GM21423 (cell line): ENCODE measurements around the gene USP26.
"Not testable (repeated sequence)": the region's sequence is repeated elsewhere in the genome, so short reads cannot be mapped to it uniquely, and the experiment has no call there.

Experiments used
- ATAC-seq: cut with Tn5 transposase; IDR thresholded peaks from one replicate; pipeline ENCODE4 v1.9.1; 2021; ENCODE audit warnings: mild to moderate bottlenecking, moderate library complexity; ENCODE audit not compliant: unreplicated experiment

Gene USP26

GRCh38 chrX:133044145-133044786, 52.6 kb downstream of the USP26 start:
- ATAC-seq: not testable (repeated sequence)

GRCh38 chrX:133042260-133042659, 54.6 kb downstream of the USP26 start:
- no peak for ATAC-seq

GRCh38 chrX:133033010-133033409, 63.9 kb downstream of the USP26 start:
- ATAC-seq: no peak

GRCh38 chrX:133018229-133018628, 78.7 kb downstream of the USP26 start:
- no peak for ATAC-seq

GRCh38 chrX:133007458-133007857, 89.5 kb downstream of the USP26 start:
- ATAC-seq: no peak

GRCh38 chrX:133005616-133006015, 91.3 kb downstream of the USP26 start:
- ATAC-seq: no peak

GRCh38 chrX:133005042-133005441, 91.9 kb downstream of the USP26 start:
- ATAC-seq: no peak

- no peak for ATAC-seq
These were observed 97.7 kb downstream of the USP26 start for GRCh38 chrX:132999209-132999608.

- no peak for ATAC-seq
These were observed 106.1 kb downstream of the USP26 start for GRCh38 chrX:132990835-132991234.

- ATAC-seq: no peak
These were observed 110.4 kb downstream of the USP26 start for GRCh38 chrX:132986556-132986955.

- ATAC-seq: no peak
These were observed 112.8 kb downstream of the USP26 start for GRCh38 chrX:132984058-132984650.

- ATAC-seq: no peak
These were observed 113.4 kb downstream of the USP26 start for GRCh38 chrX:132983496-132983895.

GRCh38 chrX:132980035-132980434, 116.9 kb downstream of the USP26 start:
- not testable (repeated sequence) for ATAC-seq
